H9 (cell line): Measurements from ENCODE around the gene MALRD1. TPM values are rescaled to one million over a fixed set of nuclear protein-coding genes. Genes with fewer than 3 reads are reported as not detected.

Source experiments
- DNase-seq: peaks from one replicate; pipeline ENCODE4 v3.0.0-alpha.2; 2017
- H2AFZ ChIP-seq: one replicate; pipeline ENCODE4 v1.6.1; 2013; ENCODE audit warnings: mild to moderate bottlenecking, low read length, control low read depth, moderate library complexity
- H2AK5ac ChIP-seq: 2 replicates; pipeline ENCODE4 v1.6.1; 2013; ENCODE audit warnings: low read length, control low read depth, mixed read lengths; ENCODE audit not compliant: insufficient read length
- H2BK120ac ChIP-seq: one replicate; pipeline ENCODE4 v1.6.1; 2013; ENCODE audit warnings: low read depth, mild to moderate bottlenecking, low read length, control low read depth, inconsistent platforms; ENCODE audit not compliant: poor library complexity, severe bottlenecking
- H2BK12ac ChIP-seq: 2 replicates; pipeline ENCODE4 v1.6.1; 2013; ENCODE audit warnings: low read length, control low read depth, mixed read lengths, low read depth; ENCODE audit not compliant: insufficient read length
- H2BK15ac ChIP-seq: 2 replicates; pipeline ENCODE4 v1.6.1; 2013; ENCODE audit warnings: low read depth, low read length, control low read depth
- H2BK20ac ChIP-seq: one replicate; pipeline ENCODE4 v1.6.1; 2013; ENCODE audit warnings: low read depth, mild to moderate bottlenecking, low read length, control low read depth, inconsistent platforms; ENCODE audit not compliant: poor library complexity, severe bottlenecking
- H2BK5ac ChIP-seq: 2 replicates; pipeline ENCODE4 v1.6.1; 2013; ENCODE audit warnings: low read length, control low read depth, mixed read lengths; ENCODE audit not compliant: insufficient read length
- H3K14ac ChIP-seq: 2 replicates; pipeline ENCODE4 v1.6.1; 2013; ENCODE audit warnings: low read length, control low read depth; ENCODE audit not compliant: insufficient read depth
- H3K18ac ChIP-seq: 2 replicates; pipeline ENCODE4 v1.6.1; 2013; ENCODE audit warnings: low read depth, mild to moderate bottlenecking, mixed read lengths, low read length, control low read depth; ENCODE audit not compliant: insufficient read length
- H3K23ac ChIP-seq: 2 replicates; pipeline ENCODE4 v1.6.1; 2013; ENCODE audit warnings: low read length, control low read depth, mixed read lengths, low read depth; ENCODE audit not compliant: insufficient read length
- H3K23me2 ChIP-seq: 2 replicates; pipeline ENCODE4 v1.6.1; 2013; ENCODE audit warnings: low read depth, mild to moderate bottlenecking, mixed read lengths, low read length, control low read depth; ENCODE audit not compliant: insufficient read length, poor library complexity, severe bottlenecking
- H3K27ac ChIP-seq: 2 replicates; pipeline ENCODE4 v1.5.1; 2013; ENCODE audit warnings: low read length, control low read depth, mixed read lengths, low read depth; ENCODE audit not compliant: insufficient read length
- H3K27me3 ChIP-seq: 2 replicates; pipeline ENCODE4 v1.6.1; 2013; ENCODE audit warnings: low read length, control low read depth, inconsistent platforms; ENCODE audit not compliant: insufficient read depth
- H3K4ac ChIP-seq: 2 replicates; pipeline ENCODE4 v1.6.1; 2013; ENCODE audit warnings: low read depth, mild to moderate bottlenecking, control low read depth, inconsistent platforms, low read length, moderate library complexity
- H3K4me1 ChIP-seq: 2 replicates; pipeline ENCODE4 v1.6.1; 2013; ENCODE audit warnings: low read length, control low read depth, inconsistent platforms; ENCODE audit not compliant: insufficient read depth
- H3K4me2 ChIP-seq: 2 replicates; pipeline ENCODE4 v1.6.1; 2013; ENCODE audit warnings: low read length, control low read depth, mixed read lengths; ENCODE audit not compliant: insufficient read length, insufficient read depth
- H3K56ac ChIP-seq: 2 replicates; pipeline ENCODE4 v1.6.1; 2013; ENCODE audit warnings: low read depth, mild to moderate bottlenecking, mixed read lengths, low read length, control low read depth; ENCODE audit not compliant: insufficient read length
- H3K79me1 ChIP-seq: 2 replicates; pipeline ENCODE4 v1.6.1; 2013; ENCODE audit warnings: low read depth, mild to moderate bottlenecking, moderate library complexity, low read length, control low read depth, inconsistent platforms; ENCODE audit not compliant: insufficient read depth, poor library complexity, severe bottlenecking
- H3K79me2 ChIP-seq: 2 replicates; pipeline ENCODE4 v1.6.1; 2013; ENCODE audit warnings: low read length, control low read depth, inconsistent platforms; ENCODE audit not compliant: insufficient read depth
- H3K9ac ChIP-seq: 2 replicates; pipeline ENCODE4 v1.6.1; 2013; ENCODE audit warnings: low read length, control low read depth, mixed read lengths; ENCODE audit not compliant: insufficient read length; ENCODE audit errors: extremely low read depth
- H3K9me3 ChIP-seq: one replicate; pipeline ENCODE4 v1.6.1; 2013; ENCODE audit warnings: low read depth, low read length, inconsistent platforms; ENCODE audit not compliant: control insufficient read depth
- H3T11ph ChIP-seq: one replicate; pipeline ENCODE4 v1.6.1; 2013; ENCODE audit warnings: mild to moderate bottlenecking, low read length, control low read depth, inconsistent platforms
- H4K20me1 ChIP-seq: one replicate; pipeline ENCODE4 v1.6.1; 2013; ENCODE audit not compliant: control insufficient read depth, insufficient read length, insufficient read depth
- H4K5ac ChIP-seq: 2 replicates; pipeline ENCODE4 v1.6.1; 2013; ENCODE audit warnings: low read depth, mild to moderate bottlenecking, mixed read lengths, low read length, control low read depth; ENCODE audit not compliant: insufficient read length
- H4K8ac ChIP-seq: replicated peaks from 2 replicates; pipeline ENCODE4 v1.6.1; 2013; ENCODE audit warnings: low read length, control low read depth, mixed read lengths, low read depth; ENCODE audit not compliant: insufficient read length
- H4K91ac ChIP-seq: 2 replicates; pipeline ENCODE4 v1.6.1; 2013; ENCODE audit warnings: low read depth, mild to moderate bottlenecking, moderate library complexity, mixed read lengths, low read length, control low read depth; ENCODE audit not compliant: insufficient read length
- H3K27ac Mint-ChIP-seq, 3 experiments: 2 replicates in 2 of 3; 3 replicates in 1 of 3; pipeline ENCODE4 v1.8.0; 2020 to 2021; ENCODE audit warnings: mixed read lengths in 3 of 3, mild to moderate bottlenecking in 1 of 3, moderate library complexity in 1 of 3
- H3K27me3 Mint-ChIP-seq: 2 replicates; pipeline ENCODE4 v1.8.0; 2021; ENCODE audit warnings: low read depth, mild to moderate bottlenecking, moderate library complexity, mixed read lengths
- H3K36me3 Mint-ChIP-seq, 3 experiments: 2 replicates in 2 of 3; 3 replicates in 1 of 3; pipeline ENCODE4 v1.8.0; 2020 to 2021; ENCODE audit warnings: low read depth in 3 of 3, mixed read lengths in 3 of 3; ENCODE audit not compliant: insufficient read depth in 1 of 3
- H3K4me1 Mint-ChIP-seq, 2 experiments: 2 replicates each; pipeline ENCODE4 v1.8.0; 2020; ENCODE audit warnings: mixed read lengths in 2 of 2
- H3K4me3 Mint-ChIP-seq, 2 experiments: 2 replicates in 1 of 2; 3 replicates in 1 of 2; pipeline ENCODE4 v1.8.0; 2020 to 2021; ENCODE audit warnings: mild to moderate bottlenecking in 2 of 2, mixed read lengths in 2 of 2, moderate library complexity in 1 of 2
- H3K9me3 Mint-ChIP-seq, 2 experiments: 2 replicates in 1 of 2; 3 replicates in 1 of 2; pipeline ENCODE4 v1.8.0; 2020; ENCODE audit warnings: mild to moderate bottlenecking in 2 of 2, mixed read lengths in 2 of 2, moderate library complexity in 1 of 2
- WGBS: extraction: QIAGEN DNeasy Blood & Tissue Kit; methylation state at CpG from one replicate; pipeline ENCODE4 v1.1.7; 2013; ENCODE audit warnings: missing lambda C conversion rate, low lambda C conversion rate, mixed read lengths; ENCODE audit not compliant: insufficient read length; ENCODE audit errors: extremely low coverage; 5-methylcytosine and 5-hydroxymethylcytosine counted together
- total RNA-seq: library from RNA; stranded (reverse); gene quantifications from 2 replicates; pipeline ENCODE4 v1.2.1, GENCODE V29; 2021
- TF ChIP-seq, protein P1 (sequence below): fragments of 200-600 bp; sonication (generic); conservative IDR thresholded peaks from 3 replicates; pipeline ENCODE4 v1.8.0; 2021; ENCODE audit warnings: antibody characterized with exemption, mild to moderate bottlenecking

The MALRD1 gene
- total RNA-seq, 1 experiment from 2014 or later, result 0.20 TPM

DNA sequence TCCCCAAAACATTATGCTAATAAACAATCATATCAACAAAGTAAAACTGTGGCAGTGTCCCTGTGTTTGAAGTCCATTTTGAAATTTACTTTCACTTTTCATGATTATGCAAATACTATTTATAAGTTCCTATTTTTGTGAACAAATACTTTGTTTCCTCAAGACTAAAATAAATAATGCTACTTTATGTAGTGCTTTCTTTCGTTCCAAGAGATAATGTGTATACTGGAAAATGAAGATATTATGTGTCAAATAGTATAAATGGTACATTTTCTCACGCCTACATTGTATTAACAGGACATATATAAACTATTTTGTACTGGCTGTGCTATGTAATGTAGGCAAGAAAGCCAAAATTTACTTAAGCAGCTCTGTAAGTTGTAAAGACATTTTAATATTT is 136.3 kb downstream of the MALRD1 start:
- Histone ChIP-seq H4K5ac (no peak overlapping the region), H3K4ac (no peak overlapping the region), H2AFZ (no peak overlapping the region), H2AK5ac (no peak overlapping the region), H2BK120ac (no peak overlapping the region), H2BK15ac (no peak overlapping the region), H3K4me1 (no peaks in the 10 kb centered on the region), H2BK20ac (no peak overlapping the region), H3K79me2 (no peaks in the 10 kb centered on the region), H3K27ac (no peak overlapping the region), H3K23me2 (no peaks in the 10 kb centered on the region), H4K91ac (no peak overlapping the region), H3K23ac (no peak overlapping the region), H3K4me2 (no peak overlapping the region), H3K9ac (no peak overlapping the region), H4K20me1 (no peaks in the 10 kb centered on the region), H3T11ph (no peak overlapping the region), H3K9me3 (no peaks in the 10 kb centered on the region), H3K27me3 (no peaks in the 10 kb centered on the region), H2BK5ac (no peak overlapping the region), H3K56ac (no peak overlapping the region), H2BK12ac (no peak overlapping the region), H4K8ac (no peak overlapping the region), H3K14ac (no peak overlapping the region), H3K79me1 (no peaks in the 10 kb centered on the region), H3K18ac (no peak overlapping the region)
- Mint-ChIP-seq H3K9me3 (peaks cover 6 to 9% of the 10 kb centered on the region in 2 experiments; a peak in 4 of 5 replicates), H3K4me1 (no peaks in the 10 kb centered on the region), H3K4me3 (no peak overlapping the region), H3K36me3 (peaks cover 0 to 6% (median 1%) of the 10 kb centered on the region in 3 experiments; a peak in 2 of 7 replicates), H3K27me3 (no peaks in the 10 kb centered on the region), H3K27ac (no peak overlapping the region)
- no peak for DNase-seq
- TF ChIP-seq, protein P1, sequence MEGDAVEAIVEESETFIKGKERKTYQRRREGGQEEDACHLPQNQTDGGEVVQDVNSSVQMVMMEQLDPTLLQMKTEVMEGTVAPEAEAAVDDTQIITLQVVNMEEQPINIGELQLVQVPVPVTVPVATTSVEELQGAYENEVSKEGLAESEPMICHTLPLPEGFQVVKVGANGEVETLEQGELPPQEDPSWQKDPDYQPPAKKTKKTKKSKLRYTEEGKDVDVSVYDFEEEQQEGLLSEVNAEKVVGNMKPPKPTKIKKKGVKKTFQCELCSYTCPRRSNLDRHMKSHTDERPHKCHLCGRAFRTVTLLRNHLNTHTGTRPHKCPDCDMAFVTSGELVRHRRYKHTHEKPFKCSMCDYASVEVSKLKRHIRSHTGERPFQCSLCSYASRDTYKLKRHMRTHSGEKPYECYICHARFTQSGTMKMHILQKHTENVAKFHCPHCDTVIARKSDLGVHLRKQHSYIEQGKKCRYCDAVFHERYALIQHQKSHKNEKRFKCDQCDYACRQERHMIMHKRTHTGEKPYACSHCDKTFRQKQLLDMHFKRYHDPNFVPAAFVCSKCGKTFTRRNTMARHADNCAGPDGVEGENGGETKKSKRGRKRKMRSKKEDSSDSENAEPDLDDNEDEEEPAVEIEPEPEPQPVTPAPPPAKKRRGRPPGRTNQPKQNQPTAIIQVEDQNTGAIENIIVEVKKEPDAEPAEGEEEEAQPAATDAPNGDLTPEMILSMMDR, result no peak
- no CpG with 5 or more reads among the region's 2 CpGs for WGBS
